Breast epithelium (tissue), 3 donors: ENCODE data around the gene HADH.

Experiments used
- POLR2AphosphoS5 ChIP-seq, 3 donors: sonication (generic); formaldehyde crosslinking; IDR thresholded peaks; one replicate each; pipeline ENCODE4 v1.6.1; 2017; ENCODE audit warnings: antibody characterized with exemption in 3 of 3
- TF ChIP-seq, protein P1 (sequence below), 3 donors: fragments of 450-650 bp; IDR thresholded peaks; one replicate each; pipeline ENCODE4 v1.5.1; 2016 to 2017; ENCODE audit warnings: antibody characterized with exemption in 3 of 3, mild to moderate bottlenecking in 3 of 3, moderate library complexity in 3 of 3

DNA sequence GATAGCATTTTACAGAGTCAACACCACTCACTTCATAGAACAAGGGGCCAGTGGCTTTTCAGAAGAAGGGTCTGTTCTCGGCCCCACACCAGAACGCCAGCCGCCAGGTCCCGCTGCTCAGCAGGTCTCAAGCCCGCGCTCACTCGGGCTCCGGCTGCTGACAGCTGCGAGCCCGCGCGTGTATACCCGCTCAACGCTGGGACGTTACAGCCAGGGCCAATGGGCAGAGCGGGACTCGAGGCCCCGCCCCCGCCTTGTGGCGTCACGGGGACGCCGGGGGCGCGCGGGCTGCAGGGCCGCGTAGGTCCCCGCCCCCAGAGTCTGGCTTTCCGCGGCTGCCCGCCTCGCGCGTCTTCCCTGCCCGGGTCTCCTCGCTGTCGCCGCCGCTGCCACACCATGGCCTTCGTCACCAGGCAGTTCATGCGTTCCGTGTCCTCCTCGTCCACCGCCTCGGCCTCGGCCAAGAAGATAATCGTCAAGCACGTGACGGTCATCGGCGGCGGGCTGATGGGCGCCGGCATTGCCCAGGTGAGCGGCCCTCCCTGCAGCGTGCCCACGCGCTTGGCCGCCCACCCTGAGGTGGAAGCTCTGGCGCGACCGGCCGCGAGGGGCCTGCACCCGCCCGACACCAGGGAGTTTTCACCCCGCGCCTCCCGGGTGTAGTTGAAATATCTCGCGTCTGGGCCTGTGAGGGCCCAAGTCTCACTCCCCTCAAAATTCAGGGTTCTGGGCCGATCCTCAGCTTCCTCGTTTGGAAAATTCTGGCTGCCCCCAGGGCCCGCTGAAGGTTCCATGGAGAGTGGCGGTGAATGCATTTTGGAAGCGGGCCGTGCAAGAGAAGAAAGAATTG is at the start of gene HADH:
- TF ChIP-seq, protein P1, sequence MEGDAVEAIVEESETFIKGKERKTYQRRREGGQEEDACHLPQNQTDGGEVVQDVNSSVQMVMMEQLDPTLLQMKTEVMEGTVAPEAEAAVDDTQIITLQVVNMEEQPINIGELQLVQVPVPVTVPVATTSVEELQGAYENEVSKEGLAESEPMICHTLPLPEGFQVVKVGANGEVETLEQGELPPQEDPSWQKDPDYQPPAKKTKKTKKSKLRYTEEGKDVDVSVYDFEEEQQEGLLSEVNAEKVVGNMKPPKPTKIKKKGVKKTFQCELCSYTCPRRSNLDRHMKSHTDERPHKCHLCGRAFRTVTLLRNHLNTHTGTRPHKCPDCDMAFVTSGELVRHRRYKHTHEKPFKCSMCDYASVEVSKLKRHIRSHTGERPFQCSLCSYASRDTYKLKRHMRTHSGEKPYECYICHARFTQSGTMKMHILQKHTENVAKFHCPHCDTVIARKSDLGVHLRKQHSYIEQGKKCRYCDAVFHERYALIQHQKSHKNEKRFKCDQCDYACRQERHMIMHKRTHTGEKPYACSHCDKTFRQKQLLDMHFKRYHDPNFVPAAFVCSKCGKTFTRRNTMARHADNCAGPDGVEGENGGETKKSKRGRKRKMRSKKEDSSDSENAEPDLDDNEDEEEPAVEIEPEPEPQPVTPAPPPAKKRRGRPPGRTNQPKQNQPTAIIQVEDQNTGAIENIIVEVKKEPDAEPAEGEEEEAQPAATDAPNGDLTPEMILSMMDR (IDR thresholded peaks at IDR 0.05) = peak in 1 of 3 donors; percentile 9
- peak; percentile 58 to 96 (median 73) for TF ChIP-seq POLR2AphosphoS5 (IDR thresholded peaks at IDR 0.05)
